ENCODE data around the gene GREB1. TPM values are rescaled to one million over a fixed set of nuclear protein-coding genes. Genes with fewer than 3 reads are reported as not detected.

Gene GREB1
- total RNA-seq, 1 experiment from 2014 or later = 16.5 TPM

DNA sequence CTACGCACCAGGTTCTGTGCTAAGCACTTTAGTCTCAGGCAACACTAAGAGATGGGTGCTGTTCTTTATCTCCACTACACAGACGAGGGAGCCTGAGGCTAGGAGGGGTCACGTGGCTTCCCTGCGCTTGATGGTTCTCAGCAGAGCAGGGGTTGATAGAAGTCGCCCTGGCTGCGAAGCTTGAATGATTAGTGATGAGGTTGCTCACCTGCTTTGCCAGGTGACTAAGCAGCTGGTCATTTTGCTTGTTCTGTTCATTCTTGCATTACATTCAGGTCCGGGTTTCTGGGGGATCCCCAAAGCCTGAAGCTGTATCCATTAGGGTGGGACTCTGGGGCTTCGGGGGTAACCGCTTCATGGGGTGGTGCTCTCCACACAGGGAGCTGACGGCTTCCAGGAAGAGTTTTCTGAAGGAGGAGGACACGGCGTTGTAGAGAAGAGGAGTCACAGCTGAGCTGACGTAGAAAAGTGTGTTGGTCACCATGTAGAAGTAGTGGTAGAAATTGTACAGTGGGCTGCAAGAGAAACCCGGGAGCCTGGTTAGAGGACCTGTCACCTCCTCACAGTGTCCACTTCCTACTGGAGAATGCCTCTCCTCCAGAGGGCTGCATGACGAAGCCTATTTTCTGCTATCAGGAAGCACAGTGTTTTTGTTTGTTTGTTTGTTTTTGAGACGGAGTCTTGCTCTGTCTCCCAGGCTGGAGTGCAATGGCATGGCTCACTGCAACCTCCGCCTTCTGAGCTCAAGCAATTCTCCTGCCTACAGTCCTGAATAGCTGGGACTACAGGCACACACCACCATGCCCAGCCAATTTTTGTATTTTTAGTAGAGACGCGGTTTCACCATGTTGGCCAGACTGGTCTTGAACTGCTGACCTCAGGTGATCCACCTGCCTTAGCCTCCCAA, 124.6 kb downstream of the GREB1 start:
- Mint-ChIP-seq H3K36me3 (ENCODE audit: insufficient read depth in 1 of 3, low read depth in 3 of 3) (peaks cover 2 to 7% (median 5%) of the 10 kb centered on the region in 3 experiments; a peak in 4 of 7 replicates), H3K4me1 (no peaks in the 10 kb centered on the region), H3K27me3 (ENCODE audit: low read depth) (peaks cover 24% of the 10 kb centered on the region), H3K9me3 (peaks cover 10 to 11% of the 10 kb centered on the region in 2 experiments), H3K4me3 (no peak overlapping the region), H3K27ac (peak overlapping the region in 1 of 3 experiments; percentile 47; a peak in 1 of 7 replicates)
- H2AFZ ChIP-seq (ENCODE audit: low read length) = no peak overlapping the region
- no peaks in the 10 kb centered on the region for H3K79me1 ChIP-seq (ENCODE audit: insufficient read depth, low read depth, low read length, poor library complexity, severe bottlenecking)
- no peaks in the 10 kb centered on the region for H3K4me1 ChIP-seq (ENCODE audit: insufficient read depth, low read length)
- no peak overlapping the region for H3K14ac ChIP-seq (ENCODE audit: insufficient read depth, low read length)
- H3K27me3 ChIP-seq (ENCODE audit: insufficient read depth, low read length) = no peaks in the 10 kb centered on the region
- no peaks in the 10 kb centered on the region for H3K79me2 ChIP-seq (ENCODE audit: insufficient read depth, low read length)
- no peak overlapping the region for H3K9ac ChIP-seq (ENCODE audit: extremely low read depth, insufficient read length, low read length)
- no peak overlapping the region for H4K5ac ChIP-seq (ENCODE audit: insufficient read length, low read depth, low read length)
- H4K20me1 ChIP-seq (ENCODE audit: control insufficient read depth, insufficient read depth, insufficient read length) = no peaks in the 10 kb centered on the region
- H3K4me2 ChIP-seq (ENCODE audit: insufficient read depth, insufficient read length, low read length) = no peak overlapping the region
- H3K27ac ChIP-seq (ENCODE audit: insufficient read length, low read depth, low read length) = no peak overlapping the region
- no peak for TF ChIP-seq CTCF (conservative IDR thresholded peaks at IDR 0.05)
- DNase-seq = no peak
- H2BK12ac ChIP-seq (ENCODE audit: insufficient read length, low read depth, low read length) = no peak overlapping the region
- H2BK120ac ChIP-seq (ENCODE audit: low read depth, low read length, poor library complexity, severe bottlenecking) = no peak overlapping the region
- no peak overlapping the region for H4K91ac ChIP-seq (ENCODE audit: insufficient read length, low read depth, low read length)
- no peak overlapping the region for H3K23ac ChIP-seq (ENCODE audit: insufficient read length, low read depth, low read length)
- no peak overlapping the region for H2AK5ac ChIP-seq (ENCODE audit: insufficient read length, low read length)
- H2BK5ac ChIP-seq (ENCODE audit: insufficient read length, low read length) = no peak overlapping the region
- H3K4ac ChIP-seq (ENCODE audit: low read depth, low read length) = no peak overlapping the region
- H4K8ac ChIP-seq (replicated peaks; ENCODE audit: insufficient read length, low read depth, low read length) = no peak overlapping the region
- no peaks in the 10 kb centered on the region for H3K23me2 ChIP-seq (ENCODE audit: insufficient read length, low read depth, low read length, poor library complexity, severe bottlenecking)
- no peak overlapping the region for H3K18ac ChIP-seq (ENCODE audit: insufficient read length, low read depth, low read length)
- no CpG with 5 or more reads among the region's 19 CpGs for WGBS (ENCODE audit: extremely low coverage, insufficient read length, low lambda C conversion rate)
- no peak overlapping the region for H3T11ph ChIP-seq (ENCODE audit: low read length)
- no peak overlapping the region for H2BK20ac ChIP-seq (ENCODE audit: low read depth, low read length, poor library complexity, severe bottlenecking)
- H2BK15ac ChIP-seq (ENCODE audit: low read depth, low read length) = no peak overlapping the region
- no peaks in the 10 kb centered on the region for H3K9me3 ChIP-seq (ENCODE audit: control insufficient read depth, low read depth, low read length)
- H3K56ac ChIP-seq (ENCODE audit: insufficient read length, low read depth, low read length) = no peak overlapping the region
